PC-3 (cell line): ENCODE data around the gene ME1. TPM values are rescaled to one million over a fixed set of nuclear protein-coding genes. Genes with fewer than 3 reads are reported as not detected.

ENCODE experiments used
- ATAC-seq: fragments of 200-7000 bp; cut with Tn5 transposase; 2 replicates; pipeline ENCODE4 v1.9.1; 2020; ENCODE audit warnings: mild to moderate bottlenecking, moderate library complexity
- BruUV-seq: library from RNA; stranded (reverse); fragments of 400-500 nt; replicated peaks from 2 replicates; lab custom pipeline; 2021; lab: Mats Ljungman, UMichigan
- CTCF ChIA-PET: fragments of 300-600 bp; sonication (Branson Sonifier 250); formaldehyde crosslinking; loops from one replicate; lab custom pipeline; 2022; ENCODE audit warnings: antibody characterized with exemption; lab: Charles Lee
- POLR2A ChIA-PET: fragments of 300-600 bp; sonication (Branson Sonifier 250); formaldehyde crosslinking; loops from one replicate; lab custom pipeline; 2022; ENCODE audit warnings: antibody characterized with exemption; ENCODE audit not compliant: unreplicated experiment; lab: Charles Lee
- DNase-seq: peaks from one replicate; pipeline ENCODE4 v3.0.0-alpha.2; 2015
- H2AFZ ChIP-seq: fragments of 300-600 bp; sonication (generic); 2 replicates; pipeline ENCODE4 v1.6.0; 2016; ENCODE audit warnings: antibody characterized with exemption, low read length
- H3F3A ChIP-seq: fragments of 300-600 bp; sonication (generic); one replicate; pipeline ENCODE4 v1.6.0; 2017; ENCODE audit warnings: antibody characterized with exemption, low read length, control low read depth, mild to moderate bottlenecking; ENCODE audit not compliant: unreplicated experiment
- H3K27ac ChIP-seq: fragments of 300-600 bp; sonication (generic); 2 replicates; pipeline ENCODE4 v1.5.1; 2016; ENCODE audit warnings: mild to moderate bottlenecking, low read length
- H3K27me3 ChIP-seq: fragments of 300-600 bp; sonication (generic); 2 replicates; pipeline ENCODE4 v1.6.1; 2016; ENCODE audit warnings: low read length, mixed read lengths
- H3K36me3 ChIP-seq: fragments of 300-600 bp; sonication (generic); 2 replicates; pipeline ENCODE4 v1.6.1; 2016; ENCODE audit warnings: low read depth, mixed run types, low read length, mixed read lengths
- H3K4me1 ChIP-seq: fragments of 300-600 bp; sonication (generic); 2 replicates; pipeline ENCODE4 v1.5.1; 2016; ENCODE audit warnings: low read length; ENCODE audit not compliant: insufficient read depth
- H3K4me2 ChIP-seq: fragments of 300-600 bp; sonication (generic); 2 replicates; pipeline ENCODE4 v1.6.0; 2016; ENCODE audit warnings: low read length
- H3K4me3 ChIP-seq: fragments of 300-600 bp; sonication (generic); 2 replicates; pipeline ENCODE4 v1.5.1; 2016; ENCODE audit warnings: mild to moderate bottlenecking, low read length, mixed read lengths
- H3K79me2 ChIP-seq: fragments of 300-600 bp; sonication (generic); 2 replicates; pipeline ENCODE4 v1.6.1; 2017; ENCODE audit warnings: low read length, mixed read lengths
- H3K9ac ChIP-seq: fragments of 300-600 bp; sonication (generic); 2 replicates; pipeline ENCODE4 v1.6.0; 2016; ENCODE audit warnings: mild to moderate bottlenecking, low read length
- H3K9me2 ChIP-seq: fragments of 300-600 bp; sonication (generic); replicated peaks from 2 replicates; pipeline ENCODE4 v1.6.1; 2016; ENCODE audit warnings: mixed run types, low read length, mixed read lengths
- H3K9me3 ChIP-seq: fragments of 300-600 bp; sonication (generic); 2 replicates; pipeline ENCODE4 v1.6.1; 2016; ENCODE audit warnings: low read length, mixed read lengths
- H4K20me1 ChIP-seq: fragments of 300-600 bp; sonication (generic); 2 replicates; pipeline ENCODE4 v1.6.1; 2016; ENCODE audit warnings: low read length, mixed read lengths
- EZH2 ChIP-seq: fragments of 300-600 bp; sonication (generic); IDR thresholded peaks from one replicate; pipeline ENCODE4 v1.6.1; 2017; ENCODE audit warnings: antibody characterized with exemption, mild to moderate bottlenecking, low read length; ENCODE audit not compliant: unreplicated experiment
- EZH2phosphoT487 ChIP-seq: fragments of 300-600 bp; sonication (generic); IDR thresholded peaks from 2 replicates; pipeline ENCODE4 v1.6.1; 2018; ENCODE audit warnings: mild to moderate bottlenecking, antibody characterized with exemption, low read length, borderline replicate concordance
- intact Hi-C: fragments of 100-400 bp; cut with micrococcal nuclease; formaldehyde crosslinking; loops from 2 replicates; pipeline ENCODE4 v1.9.0; 2023
- total RNA-seq: library from RNA; depleted of rRNA; stranded (reverse); fragments of >200 nt; gene quantifications from 2 replicates; pipeline ENCODE4 v1.2.3, GENCODE V29; 2014
- TF ChIP-seq, protein P1 (sequence below): fragments of 300-600 bp; sonication (generic); conservative IDR thresholded peaks from 2 replicates; pipeline ENCODE4 v1.5.1; 2017; ENCODE audit warnings: antibody characterized with exemption, low read depth, mild to moderate bottlenecking, low read length

The ME1 gene
- total RNA-seq, 1 experiment from 2014 or later = 22.3 TPM

DNA sequence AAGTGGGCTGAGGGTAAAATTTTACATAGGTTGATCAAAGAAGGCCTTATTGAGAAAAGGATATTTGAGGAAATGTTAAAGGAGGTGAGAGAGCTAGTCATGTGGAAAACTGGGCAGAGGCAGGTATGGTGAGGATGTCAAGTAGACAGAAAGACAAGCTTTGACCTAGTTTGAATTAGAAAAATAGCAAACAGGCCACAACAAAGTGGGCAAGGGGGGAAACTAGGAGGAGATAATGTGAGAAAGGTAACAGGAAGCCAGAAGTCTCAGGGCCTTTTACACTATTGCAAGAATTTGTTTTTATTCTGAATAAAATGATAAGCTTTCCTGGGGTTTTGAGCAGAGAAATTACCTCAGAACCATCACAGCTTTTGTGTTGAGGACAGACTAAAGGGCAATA lies 122.0 kb downstream of the ME1 start:
- CTCF ChIA-PET = no interaction called here
- H3K27ac ChIP-seq = no peak overlapping the region

DNA sequence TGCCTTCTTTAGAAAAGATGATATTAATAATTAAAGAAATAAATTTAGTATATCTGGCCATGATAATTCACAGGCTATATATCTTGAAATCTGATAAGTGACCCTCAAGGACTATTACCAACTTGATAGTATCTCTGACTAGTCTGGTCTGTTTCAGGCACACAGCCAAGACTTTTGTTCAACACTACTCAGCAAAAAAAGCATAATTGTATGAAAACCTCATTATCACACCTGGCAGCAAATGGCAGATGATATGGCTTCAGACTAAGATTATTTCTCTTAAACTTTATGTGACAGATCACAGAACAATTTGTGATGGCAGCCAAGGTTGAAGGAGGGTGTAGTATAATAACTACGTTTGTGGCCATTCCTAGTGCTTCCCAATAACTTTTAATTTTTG lies 123.0 kb downstream of the ME1 start:
- intact Hi-C loops = no loop called here
- peaks cover 8% of the 10 kb centered on the region; the same call in 1 of the 2 replicates for H3K4me1 ChIP-seq
- no peak overlapping the region for H2AFZ ChIP-seq
- ChIA-PET POLR2A (no interaction called here), CTCF (no interaction called here)
- no peak overlapping the region for H3K4me2 ChIP-seq
- H3K27ac ChIP-seq = no peak overlapping the region
- H3K79me2 ChIP-seq = no peaks in the 10 kb centered on the region
- BruUV-seq = no TSS peak
- ATAC-seq (no peak), DNase-seq (no peak)
- peaks cover 7% of the 10 kb centered on the region for H3K36me3 ChIP-seq
- no peak overlapping the region for H3K9ac ChIP-seq
- no peaks in the 10 kb centered on the region for H3K9me3 ChIP-seq
- H3K9me2 ChIP-seq = no peaks in the 10 kb centered on the region
- no peaks in the 10 kb centered on the region for H4K20me1 ChIP-seq
- TF ChIP-seq EZH2phosphoT487 = no peak
- TF ChIP-seq, protein P1, sequence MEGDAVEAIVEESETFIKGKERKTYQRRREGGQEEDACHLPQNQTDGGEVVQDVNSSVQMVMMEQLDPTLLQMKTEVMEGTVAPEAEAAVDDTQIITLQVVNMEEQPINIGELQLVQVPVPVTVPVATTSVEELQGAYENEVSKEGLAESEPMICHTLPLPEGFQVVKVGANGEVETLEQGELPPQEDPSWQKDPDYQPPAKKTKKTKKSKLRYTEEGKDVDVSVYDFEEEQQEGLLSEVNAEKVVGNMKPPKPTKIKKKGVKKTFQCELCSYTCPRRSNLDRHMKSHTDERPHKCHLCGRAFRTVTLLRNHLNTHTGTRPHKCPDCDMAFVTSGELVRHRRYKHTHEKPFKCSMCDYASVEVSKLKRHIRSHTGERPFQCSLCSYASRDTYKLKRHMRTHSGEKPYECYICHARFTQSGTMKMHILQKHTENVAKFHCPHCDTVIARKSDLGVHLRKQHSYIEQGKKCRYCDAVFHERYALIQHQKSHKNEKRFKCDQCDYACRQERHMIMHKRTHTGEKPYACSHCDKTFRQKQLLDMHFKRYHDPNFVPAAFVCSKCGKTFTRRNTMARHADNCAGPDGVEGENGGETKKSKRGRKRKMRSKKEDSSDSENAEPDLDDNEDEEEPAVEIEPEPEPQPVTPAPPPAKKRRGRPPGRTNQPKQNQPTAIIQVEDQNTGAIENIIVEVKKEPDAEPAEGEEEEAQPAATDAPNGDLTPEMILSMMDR = no peak
- no peak for TF ChIP-seq EZH2
- no peak overlapping the region for H3K4me3 ChIP-seq
- H3F3A ChIP-seq = no peaks in the 10 kb centered on the region
- no peaks in the 10 kb centered on the region for H3K27me3 ChIP-seq

More for the DNA sequence above, 122.0 kb downstream of the ME1 start:
- Histone ChIP-seq H3K4me1 (0 out of 2 replicates have a peak, but pooled peaks cover 2% of the 10 kb centered on the region), H3K4me2 (no peak overlapping the region), H3K79me2 (no peaks in the 10 kb centered on the region), H2AFZ (no peak overlapping the region), H3K4me3 (no peak overlapping the region), H3K9me3 (no peaks in the 10 kb centered on the region), H4K20me1 (no peaks in the 10 kb centered on the region), H3K9ac (no peak overlapping the region), H3F3A (no peaks in the 10 kb centered on the region), H3K27me3 (no peaks in the 10 kb centered on the region), H3K36me3 (peaks cover 7% of the 10 kb centered on the region), H3K9me2 (no peaks in the 10 kb centered on the region)
- TF ChIP-seq, protein P1 = no peak
- TF ChIP-seq EZH2 (no peak), EZH2phosphoT487 (no peak)
- intact Hi-C loops = no loop called here
- no TSS peak for BruUV-seq
- POLR2A ChIA-PET = no interaction called here
- DNase-seq (no peak), ATAC-seq (no peak)

DNA sequence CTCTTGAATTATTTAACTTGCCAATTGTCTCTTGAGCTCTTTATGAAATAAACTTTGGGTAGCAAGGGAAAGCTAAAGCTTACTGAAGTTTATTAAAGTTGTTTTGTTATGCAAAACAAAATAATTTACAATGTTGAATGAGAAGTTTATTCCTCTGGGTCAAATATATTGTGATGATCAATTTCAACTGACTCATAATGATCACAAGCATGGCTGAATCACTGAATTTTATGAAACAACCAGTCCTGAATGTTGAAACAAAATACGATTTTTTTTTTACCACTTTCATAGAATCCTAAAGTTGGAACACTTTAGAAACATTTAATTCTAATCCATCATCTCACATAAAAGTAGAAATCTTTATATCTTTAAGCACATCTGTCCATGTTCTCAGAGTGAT lies 127.4 kb downstream of the ME1 start:
- intact Hi-C loops = no loop called here
- no peak for TF ChIP-seq EZH2
- no peak for TF ChIP-seq EZH2phosphoT487
- TF ChIP-seq, protein P1 = no peak
- H3K9me3 ChIP-seq = no peaks in the 10 kb centered on the region
- ChIA-PET CTCF (no interaction called here), POLR2A (no interaction called here)
- no peak overlapping the region for H3K4me3 ChIP-seq
- no peak overlapping the region for H3K27ac ChIP-seq
- peak; percentile 6 for DNase-seq
- H3K36me3 ChIP-seq = peaks cover 7% of the 10 kb centered on the region
- no peaks in the 10 kb centered on the region for H3K79me2 ChIP-seq
- no TSS peak for BruUV-seq
- no peaks in the 10 kb centered on the region for H3K27me3 ChIP-seq
- H2AFZ ChIP-seq = no peak overlapping the region
- no peaks in the 10 kb centered on the region for H4K20me1 ChIP-seq
- no peaks in the 10 kb centered on the region for H3K9me2 ChIP-seq
- no peak overlapping the region for H3K4me2 ChIP-seq
- ATAC-seq = no peak
- no peaks in the 10 kb centered on the region for H3F3A ChIP-seq
- H3K9ac ChIP-seq = no peak overlapping the region
- H3K4me1 ChIP-seq = peaks cover 8% of the 10 kb centered on the region; the same call in 1 of the 2 replicates
